SK-N-SH (cell line): ENCODE measurements around the gene P2RX2. TPM values are rescaled to one million over a fixed set of nuclear protein-coding genes. Genes with fewer than 3 reads are reported as not detected.

Source experiments
- CTCF ChIA-PET: fragments of 300-600, 350-600 bp; formaldehyde crosslinking; extraction: SDS; loops from one replicate; lab custom pipeline; 2021; lab: Yijun Ruan, JAX
- POLR2A ChIA-PET: fragments of 350-600 bp; sonication (Branson Sonifier 250); formaldehyde crosslinking; extraction: SDS; loops from one replicate; lab custom pipeline; 2020; ENCODE audit warnings: antibody characterized with exemption, inconsistent platforms; lab: Yijun Ruan, JAX
- DNase-seq: peaks from one replicate; pipeline ENCODE4 v3.0.0; 2012
- H2AFZ ChIP-seq: fragments of 200-600 bp; sonication (generic); 2 replicates; pipeline ENCODE4 v1.8.1; 2016; ENCODE audit warnings: antibody characterized with exemption, mild to moderate bottlenecking, low read depth
- H3F3A ChIP-seq: fragments of 200-600 bp; sonication (generic); replicated peaks from 2 replicates; pipeline ENCODE3; 2016; ENCODE audit warnings: antibody characterized with exemption, mild to moderate bottlenecking; ENCODE audit not compliant: insufficient read depth
- H3K27ac ChIP-seq, 2 experiments: fragments of 200-500 bp in 1 of 2; fragments of 200-600 bp in 1 of 2; sonication (Bioruptor generic) in 1 of 2; sonication (generic), shearing (Covaris generic) in 1 of 2; 2 replicates each; pipeline versions ENCODE4 v1.5.1 to v1.6.1; 2014 to 2016; ENCODE audit warnings: low read depth in 2 of 2, inconsistent platforms in 1 of 2, low read length in 1 of 2, mild to moderate bottlenecking in 1 of 2, mixed read lengths in 1 of 2
- H3K27me3 ChIP-seq: fragments of 200-600 bp; sonication (generic), shearing (Covaris generic); 2 replicates; pipeline ENCODE4 v1.6.1; 2016; ENCODE audit warnings: mixed run types; ENCODE audit not compliant: insufficient read depth
- H3K36me3 ChIP-seq, 2 experiments: fragments of 200-500 bp in 1 of 2; fragments of 200-600 bp in 1 of 2; sonication (Bioruptor generic) in 1 of 2; sonication (generic) in 1 of 2; replicated peaks in 1 of 2; 2 replicates each; pipeline versions ENCODE3 to v1.5.1; 2014 to 2016; ENCODE audit warnings: low read length in 1 of 2, mild to moderate bottlenecking in 1 of 2; ENCODE audit not compliant: insufficient read depth in 2 of 2, control insufficient read depth in 1 of 2
- H3K4me1 ChIP-seq, 2 experiments: fragments of 200-500 bp in 1 of 2; fragments of 200-600 bp in 1 of 2; sonication (Bioruptor generic) in 1 of 2; sonication (generic), shearing (Covaris generic) in 1 of 2; 2 replicates each; pipeline versions ENCODE4 v1.5.1 to v1.6.1; 2014 to 2016; ENCODE audit warnings: low read depth in 1 of 2, low read length in 1 of 2, mixed run types in 1 of 2; ENCODE audit not compliant: insufficient read depth in 2 of 2, control insufficient read depth in 1 of 2
- H3K4me2 ChIP-seq: fragments of 200-600 bp; sonication (generic), shearing (Covaris generic); 2 replicates; pipeline ENCODE4 v1.6.1; 2017; ENCODE audit warnings: mixed run types
- H3K4me3 ChIP-seq, 2 experiments: fragments of 200-500 bp in 1 of 2; fragments of 200-600 bp in 1 of 2; sonication (Bioruptor generic) in 1 of 2; sonication (generic), shearing (Covaris generic) in 1 of 2; 2 replicates each; pipeline versions ENCODE4 v1.5.1 to v1.8.1; 2014 to 2016; ENCODE audit warnings: low read depth in 2 of 2, inconsistent platforms in 1 of 2, low read length in 1 of 2, mild to moderate bottlenecking in 1 of 2, mixed read lengths in 1 of 2, moderate library complexity in 1 of 2
- H3K79me2 ChIP-seq: fragments of 200-600 bp; sonication (generic); 2 replicates; pipeline ENCODE4 v1.8.1; 2017; ENCODE audit warnings: mild to moderate bottlenecking; ENCODE audit not compliant: insufficient read depth
- H3K9ac ChIP-seq: fragments of 200-600 bp; sonication (generic); 2 replicates; pipeline ENCODE4 v1.6.1; 2017; ENCODE audit warnings: mixed run types
- H3K9me2 ChIP-seq: fragments of 200-600 bp; sonication (generic); 2 replicates; pipeline ENCODE4 v1.6.1; 2017; ENCODE audit warnings: mixed run types
- H3K9me3 ChIP-seq: fragments of 200-600 bp; sonication (generic); 2 replicates; pipeline ENCODE4 v1.6.1; 2017; ENCODE audit warnings: mixed run types, mild to moderate bottlenecking, moderate library complexity
- H4K20me1 ChIP-seq: fragments of 200-600 bp; sonication (generic); 2 replicates; pipeline ENCODE4 v1.6.1; 2017; ENCODE audit warnings: mild to moderate bottlenecking, mixed run types; ENCODE audit not compliant: insufficient read depth
- CHD2 ChIP-seq: fragments of 150-350 bp; IDR thresholded peaks from 2 replicates; pipeline ENCODE4 v1.6.1; 2018; ENCODE audit warnings: low read length; ENCODE audit not compliant: partially characterized antibody
- ELF1 ChIP-seq: IDR thresholded peaks from 2 replicates; pipeline ENCODE4 v1.4.0; 2012
- EP300 ChIP-seq, 2 experiments: IDR thresholded peaks; 2 replicates each; pipeline versions ENCODE4 v1.4.0 to v1.6.1; 2012; ENCODE audit warnings: borderline replicate concordance in 1 of 2, low read depth in 1 of 2, low read length in 1 of 2
- EZH2phosphoT487 ChIP-seq: fragments of 200-600 bp; sonication (generic); IDR thresholded peaks from 2 replicates; pipeline ENCODE4 v1.6.1; 2017; ENCODE audit warnings: low read depth, mixed run types, mild to moderate bottlenecking, antibody characterized with exemption, moderate library complexity, borderline replicate concordance
- FOSL2 ChIP-seq: IDR thresholded peaks from 2 replicates; pipeline ENCODE4 v1.4.0; 2012; ENCODE audit warnings: low read depth, mild to moderate bottlenecking, moderate library complexity, borderline replicate concordance
- FOXM1 ChIP-seq: IDR thresholded peaks from 2 replicates; pipeline ENCODE4 v1.4.0; 2012; ENCODE audit warnings: low read depth, mild to moderate bottlenecking
- GATA2 ChIP-seq: sonication (generic); formaldehyde crosslinking; IDR thresholded peaks from 2 replicates; pipeline ENCODE4 v1.5.0; 2020; ENCODE audit warnings: mild to moderate bottlenecking, missing genetic modification reagents
- IRF3 ChIP-seq: fragments of 150-350 bp; IDR thresholded peaks from 2 replicates; pipeline ENCODE4 v1.6.1; 2016; ENCODE audit warnings: mild to moderate bottlenecking, low read depth, low read length
- JUND ChIP-seq: IDR thresholded peaks from 2 replicates; pipeline ENCODE4 v1.4.0; 2012
- NRF1 ChIP-seq: IDR thresholded peaks from 2 replicates; pipeline ENCODE4 v1.6.1; 2012; ENCODE audit warnings: low read depth, mild to moderate bottlenecking, low read length
- RAD21 ChIP-seq: IDR thresholded peaks from 2 replicates; pipeline ENCODE4 v1.6.1; 2012; ENCODE audit warnings: mild to moderate bottlenecking, low read length
- REST ChIP-seq: IDR thresholded peaks from 2 replicates; pipeline ENCODE4 v1.6.1; 2012; ENCODE audit warnings: mild to moderate bottlenecking, low read depth, low read length, moderate library complexity
- RFX5 ChIP-seq: IDR thresholded peaks from 2 replicates; pipeline ENCODE4 v1.6.1; 2012; ENCODE audit warnings: mild to moderate bottlenecking, improper control_type of control experiment, low read length
- RXRA ChIP-seq: IDR thresholded peaks from 2 replicates; pipeline ENCODE4 v1.4.0; 2012; ENCODE audit warnings: low read depth, mild to moderate bottlenecking, borderline replicate concordance
- TAF1 ChIP-seq: IDR thresholded peaks from 2 replicates; pipeline ENCODE4 v1.6.1; 2012; ENCODE audit warnings: low read depth, mild to moderate bottlenecking, low read length, moderate library complexity, borderline replicate concordance
- TCF12 ChIP-seq: IDR thresholded peaks from 2 replicates; pipeline ENCODE4 v1.4.0; 2012
- TEAD4 ChIP-seq: IDR thresholded peaks from 2 replicates; pipeline ENCODE4 v1.4.0; 2012; ENCODE audit warnings: mild to moderate bottlenecking, borderline replicate concordance; ENCODE audit not compliant: insufficient read depth
- USF1 ChIP-seq: IDR thresholded peaks from 2 replicates; pipeline ENCODE4 v1.4.0; 2012; ENCODE audit warnings: low read depth, borderline replicate concordance
- USF2 ChIP-seq: fragments of 150-350 bp; IDR thresholded peaks from 2 replicates; pipeline ENCODE4 v1.6.1; 2017; ENCODE audit warnings: antibody characterized with exemption, low read length, low read depth, borderline replicate concordance
- YY1 ChIP-seq: IDR thresholded peaks from 2 replicates; pipeline ENCODE4 v1.4.0; 2012; ENCODE audit warnings: low read depth, mild to moderate bottlenecking
- ZBTB33 ChIP-seq: IDR thresholded peaks from 2 replicates; pipeline ENCODE4 v1.4.0; 2012; ENCODE audit warnings: low read depth, borderline replicate concordance
- WGBS: methylation state at CpG from one replicate; pipeline ENCODE4 v1.1.6; 2017; ENCODE audit warnings: low lambda C conversion rate; 5-methylcytosine and 5-hydroxymethylcytosine counted together
- polyA plus RNA-seq, 3 experiments: library from polyadenylated mRNA; depleted of rRNA; stranded (reverse); fragments of >200 nt; gene quantifications; 2 replicates each; pipeline ENCODE4 v1.2.3, GENCODE V29; 2012

P2RX2 gene
- polyA plus RNA-seq, 1 of the 3 experiments (the other 2 are of a cell fraction): 0.03 TPM

GRCh38 chr12:132583411-132583710 lies 35.2 kb upstream of the P2RX2 start (continued):
- TF ChIP-seq USF2 (no peak), EZH2phosphoT487 (no peak), FOSL2 (no peak), RFX5 (no peak), YY1 (no peak), TAF1 (no peak), FOXM1 (no peak), CHD2 (no peak)

GRCh38 chr12:132583736-132584135 lies 34.8 kb upstream of the P2RX2 start:
- WGBS: 95% methylated on average over 29 of the region's 29 CpGs
- no peak overlapping the region for H3K27ac ChIP-seq
- no peak for DNase-seq
- peaks cover 0 to 11% of the 10 kb centered on the region in 2 experiments for H3K36me3 ChIP-seq
- H3K4me1 ChIP-seq: no peaks in the 10 kb centered on the region
- ChIA-PET CTCF (no interaction called here), POLR2A (no interaction called here)
- H3K4me2 ChIP-seq: no peak overlapping the region
- H2AFZ ChIP-seq: no peak overlapping the region
- H3K9ac ChIP-seq: no peak overlapping the region
- H3K9me3 ChIP-seq: no peaks in the 10 kb centered on the region
- H3F3A ChIP-seq: peaks cover 8% of the 10 kb centered on the region
- no peaks in the 10 kb centered on the region for H3K9me2 ChIP-seq
- TF ChIP-seq EP300 (IDR thresholded peaks at IDR 0.05; ENCODE audit: borderline replicate concordance in 1 of 2, low read depth in 1 of 2, low read length in 1 of 2) (no peak), GATA2 (CRISPR knock-in tag) (no peak), USF1 (no peak), EZH2phosphoT487 (no peak), RAD21 (no peak), CHD2 (no peak), RXRA (no peak), USF2 (no peak), REST (no peak), TCF12 (no peak), ELF1 (no peak), ZBTB33 (no peak), NRF1 (no peak), FOXM1 (no peak), TEAD4 (no peak), JUND (no peak), FOSL2 (no peak), IRF3 (no peak)
- no peaks in the 10 kb centered on the region for H3K27me3 ChIP-seq
- no peak overlapping the region for H3K4me3 ChIP-seq
- H3K79me2 ChIP-seq: no peaks in the 10 kb centered on the region
- H4K20me1 ChIP-seq: no peaks in the 10 kb centered on the region
